ENCODE results near the gene EZH2.

DNA sequence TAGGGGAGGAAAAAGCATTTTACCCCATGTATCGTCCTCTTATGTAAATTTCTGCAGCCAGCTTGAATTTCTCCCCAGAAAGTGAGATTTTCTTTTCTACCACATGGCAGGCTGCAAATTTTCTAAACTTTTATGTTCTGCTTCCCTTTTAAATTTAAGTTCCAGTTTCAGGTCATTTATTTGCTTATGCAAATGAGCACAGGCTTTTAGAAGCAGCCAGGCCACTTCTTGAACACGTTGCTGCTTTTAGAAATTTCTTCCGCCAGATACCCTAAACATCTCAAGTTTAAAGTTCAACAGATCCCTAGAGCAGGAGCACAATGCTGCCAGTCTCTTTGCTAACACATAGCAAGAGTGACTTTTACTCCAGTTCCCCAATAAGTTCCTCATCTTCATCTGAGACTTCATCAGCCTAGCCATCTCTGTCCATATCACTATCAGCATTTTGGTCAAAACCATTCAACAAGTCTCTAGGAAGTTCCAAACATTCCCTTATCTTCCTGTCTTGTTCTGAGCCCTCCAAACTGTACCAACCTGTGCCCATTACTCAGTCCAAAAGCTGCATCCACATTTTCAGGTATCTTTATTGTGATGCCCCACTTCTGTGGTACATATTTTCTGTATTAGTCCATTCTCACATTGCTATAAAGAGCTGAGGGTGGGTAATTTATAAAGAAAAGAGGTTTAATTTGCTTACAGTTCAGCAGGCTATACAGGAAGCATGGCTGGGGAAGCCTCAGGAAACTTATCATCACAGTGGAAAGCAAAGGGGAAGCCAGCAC lies 16.3 kb downstream of the EZH2 start:
- TF ChIP-seq CTCF (IDR thresholded peaks at IDR 0.05; ENCODE audit: extremely low read depth in 1 of 2, insufficient read depth in 1 of 2, low read depth in 1 of 2, low read length in 2 of 2) = no peak
- TF ChIP-seq POLR2A (IDR thresholded peaks at IDR 0.05; ENCODE audit: low read depth, low read length) = no peak
- no peak for TF ChIP-seq POLR2AphosphoS5 (IDR thresholded peaks at IDR 0.05; ENCODE audit: insufficient read depth, low read depth, low read length)
